Activated T-helper 17 cell treated with anti-CD3 and anti-CD28 coated beads, Interleukin-2, amount 50 U/mL, for 72 hours (primary cell): ENCODE results near the gene CRYGC. TPM values are rescaled to one million over a fixed set of nuclear protein-coding genes. Genes with fewer than 3 reads are reported as not detected.
"Not testable (repeated sequence)": the region's sequence is repeated elsewhere in the genome, so short reads cannot be mapped to it uniquely, and the experiment has no call there.

Experiments
- ATAC-seq: fragments of 150-1000 bp; cut with Tn5 transposase; replicated peaks from 2 replicates; pipeline ENCODE4 v1.10.0; 2021; ENCODE audit warnings: mild to moderate bottlenecking, moderate library complexity
- H3K27ac Mint-ChIP-seq: one replicate; pipeline ENCODE4 v1.8.0; 2022; ENCODE audit warnings: mixed read lengths
- H3K27me3 Mint-ChIP-seq: one replicate; pipeline ENCODE4 v1.8.0; 2022; ENCODE audit warnings: mixed read lengths
- H3K36me3 Mint-ChIP-seq: one replicate; pipeline ENCODE4 v1.8.0; 2022; ENCODE audit warnings: low read depth, mild to moderate bottlenecking, mixed read lengths
- H3K4me1 Mint-ChIP-seq: one replicate; pipeline ENCODE4 v1.8.0; 2022; ENCODE audit warnings: mixed read lengths
- H3K4me3 Mint-ChIP-seq: one replicate; pipeline ENCODE4 v1.8.0; 2022; ENCODE audit warnings: mild to moderate bottlenecking, mixed read lengths
- H3K9me3 Mint-ChIP-seq: one replicate; pipeline ENCODE4 v1.8.0; 2022; ENCODE audit warnings: mixed read lengths
- total RNA-seq, 2 donors: library from RNA; stranded (reverse); gene quantifications; one replicate each; pipeline ENCODE4 v1.2.3, GENCODE V29; 2022

The CRYGC gene
- total RNA-seq, 2 donors from 2014 or later = not detected

GRCh38 chr2:208124013-208124715 is 5.5 kb downstream of the CRYGC start, which contains the start of gene CRYGD:
Gene CRYGD, minus strand, starts transcription at chr2:208124524. Its CDS starts 51 bp downstream, at chr2:208124473.
- not testable (repeated sequence) for H3K4me1 Mint-ChIP-seq, ATAC-seq, H3K9me3 Mint-ChIP-seq, H3K27ac Mint-ChIP-seq, H3K36me3 Mint-ChIP-seq, H3K4me3 Mint-ChIP-seq
- H3K27me3 Mint-ChIP-seq = peaks cover 26% of the 10 kb centered on the region

- Mint-ChIP-seq H3K4me3 (no peak overlapping the region), H3K4me1 (no peaks in the 10 kb centered on the region), H3K9me3 (no peaks in the 10 kb centered on the region), H3K36me3 (no peaks in the 10 kb centered on the region), H3K27me3 (peaks cover 26% of the 10 kb centered on the region), H3K27ac (no peak overlapping the region)
- ATAC-seq = no peak
These were observed 7.4 kb downstream of the CRYGC start for GRCh38 chr2:208122248-208122647.

DNA sequence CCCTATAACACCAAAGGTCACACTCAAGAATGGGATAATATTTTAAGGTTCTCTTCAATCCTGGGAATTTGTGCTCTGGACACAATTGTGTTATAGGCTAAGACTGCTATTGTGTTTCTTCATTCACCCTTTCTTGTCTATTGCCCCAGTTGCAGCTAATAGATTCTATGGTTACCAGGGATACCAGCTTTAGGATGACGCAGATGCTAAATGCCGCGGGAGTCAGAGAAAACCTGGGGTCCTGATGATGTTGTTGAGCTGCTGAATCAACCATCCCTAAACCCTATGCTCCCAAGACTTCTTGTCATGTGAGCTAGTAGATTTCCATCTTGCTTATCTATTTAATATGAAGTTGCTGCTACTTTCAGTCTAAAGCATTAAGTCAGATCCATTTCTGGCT is 10.7 kb downstream of the CRYGC start:
- H3K27ac Mint-ChIP-seq = no peak overlapping the region
- no peak for ATAC-seq
- H3K4me1 Mint-ChIP-seq = no peaks in the 10 kb centered on the region
- peaks cover 6% of the 10 kb centered on the region for H3K27me3 Mint-ChIP-seq
- no peaks in the 10 kb centered on the region for H3K9me3 Mint-ChIP-seq
- H3K36me3 Mint-ChIP-seq = no peaks in the 10 kb centered on the region
- H3K4me3 Mint-ChIP-seq = no peak overlapping the region

DNA sequence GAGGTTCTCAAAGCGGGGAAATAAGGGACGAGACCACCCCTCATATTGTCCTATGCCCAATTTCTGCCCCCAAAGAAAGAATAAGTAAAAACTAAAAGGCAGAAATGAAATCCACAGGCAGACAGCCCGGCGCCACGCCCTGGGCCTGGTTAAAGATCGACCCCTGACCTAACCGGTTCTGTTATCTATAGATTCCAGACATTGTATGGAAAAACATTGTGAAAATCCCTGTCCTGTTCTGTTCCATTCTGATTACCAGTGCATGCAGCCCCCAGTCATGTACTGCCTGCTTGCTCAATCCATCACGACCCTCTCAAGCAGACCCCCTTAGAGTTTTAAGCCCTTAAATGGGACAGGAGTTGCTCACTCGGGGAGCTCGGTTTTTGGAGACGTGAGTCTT is 12.2 kb downstream of the CRYGC start:
- H3K4me3 Mint-ChIP-seq, H3K4me1 Mint-ChIP-seq, H3K9me3 Mint-ChIP-seq, H3K27ac Mint-ChIP-seq, H3K27me3 Mint-ChIP-seq, ATAC-seq, H3K36me3 Mint-ChIP-seq: not testable (repeated sequence)

- Mint-ChIP-seq H3K27me3 (peaks cover 3% of the 10 kb centered on the region), H3K4me1 (no peaks in the 10 kb centered on the region), H3K9me3 (no peaks in the 10 kb centered on the region), H3K27ac (no peak overlapping the region), H3K4me3 (no peak overlapping the region), H3K36me3 (no peaks in the 10 kb centered on the region)
- ATAC-seq = no peak
These were observed 16.7 kb downstream of the CRYGC start for GRCh38 chr2:208112969-208113368.

DNA sequence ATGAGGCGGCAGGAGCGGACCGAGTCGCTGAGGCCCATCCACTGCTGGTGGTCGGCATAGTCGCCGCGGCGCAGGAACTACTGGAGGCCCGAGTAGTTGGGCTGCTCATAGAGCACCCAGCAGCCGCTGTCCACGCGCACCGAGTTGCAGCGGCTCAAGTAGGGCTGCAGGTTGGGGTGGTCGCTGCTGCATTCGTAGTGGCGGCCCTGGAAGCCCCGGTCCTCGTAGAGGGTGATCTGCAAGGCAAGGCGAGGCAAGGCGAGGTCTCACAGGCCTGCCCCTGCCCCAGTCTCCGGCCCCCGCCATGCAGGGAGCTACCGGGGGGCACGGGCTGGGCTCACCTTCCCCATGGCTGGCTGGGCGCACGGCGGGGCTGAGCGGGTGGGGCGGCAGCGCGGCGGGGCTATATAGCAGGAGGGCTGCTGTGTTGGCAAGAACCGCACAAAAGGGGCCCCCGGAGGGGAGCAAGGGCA is 17.3 kb downstream of the CRYGC start:
- H3K4me3 Mint-ChIP-seq, H3K27me3 Mint-ChIP-seq, H3K9me3 Mint-ChIP-seq, ATAC-seq, H3K27ac Mint-ChIP-seq, H3K36me3 Mint-ChIP-seq, H3K4me1 Mint-ChIP-seq: not testable (repeated sequence)

DNA sequence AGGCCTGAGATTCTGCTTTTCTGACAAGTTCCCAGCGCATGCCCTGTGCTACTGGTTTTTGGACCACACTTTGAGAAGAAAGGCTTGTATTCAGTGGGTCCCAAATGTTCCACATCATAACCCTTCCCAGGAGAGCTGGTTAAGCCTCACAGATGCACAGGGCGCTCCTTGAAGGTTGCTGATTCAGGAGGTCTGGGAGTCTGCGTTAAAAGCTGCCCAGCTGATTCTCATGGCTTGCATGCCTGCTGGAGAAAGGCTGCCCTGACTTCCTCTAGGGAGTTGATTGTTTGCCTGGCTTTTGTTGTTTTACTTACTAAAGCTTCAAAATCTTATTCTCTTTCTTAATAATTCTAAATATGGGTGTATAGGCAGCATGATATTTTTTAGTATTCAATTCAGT is 26.0 kb downstream of the CRYGC start:
- Mint-ChIP-seq H3K27me3 (peaks cover 27% of the 10 kb centered on the region), H3K4me1 (no peaks in the 10 kb centered on the region), H3K4me3 (no peak overlapping the region), H3K9me3 (no peaks in the 10 kb centered on the region), H3K36me3 (no peaks in the 10 kb centered on the region), H3K27ac (no peak overlapping the region)
- ATAC-seq = no peak

- no peak overlapping the region for H3K4me3 Mint-ChIP-seq
- H3K9me3 Mint-ChIP-seq = no peaks in the 10 kb centered on the region
- no peaks in the 10 kb centered on the region for H3K4me1 Mint-ChIP-seq
- no peak overlapping the region for H3K27ac Mint-ChIP-seq
- no peak for ATAC-seq
- no peaks in the 10 kb centered on the region for H3K36me3 Mint-ChIP-seq
- peaks cover 27% of the 10 kb centered on the region for H3K27me3 Mint-ChIP-seq
These were observed 27.7 kb downstream of the CRYGC start for GRCh38 chr2:208101716-208102631.

- no peak overlapping the region for H3K4me3 Mint-ChIP-seq
- H3K27ac Mint-ChIP-seq = no peak overlapping the region
- H3K9me3 Mint-ChIP-seq = no peaks in the 10 kb centered on the region
- H3K4me1 Mint-ChIP-seq = no peaks in the 10 kb centered on the region
- no peaks in the 10 kb centered on the region for H3K36me3 Mint-ChIP-seq
- peaks cover 16% of the 10 kb centered on the region for H3K27me3 Mint-ChIP-seq
- ATAC-seq = no peak
These were observed 29.8 kb downstream of the CRYGC start for GRCh38 chr2:208099682-208100470.

DNA sequence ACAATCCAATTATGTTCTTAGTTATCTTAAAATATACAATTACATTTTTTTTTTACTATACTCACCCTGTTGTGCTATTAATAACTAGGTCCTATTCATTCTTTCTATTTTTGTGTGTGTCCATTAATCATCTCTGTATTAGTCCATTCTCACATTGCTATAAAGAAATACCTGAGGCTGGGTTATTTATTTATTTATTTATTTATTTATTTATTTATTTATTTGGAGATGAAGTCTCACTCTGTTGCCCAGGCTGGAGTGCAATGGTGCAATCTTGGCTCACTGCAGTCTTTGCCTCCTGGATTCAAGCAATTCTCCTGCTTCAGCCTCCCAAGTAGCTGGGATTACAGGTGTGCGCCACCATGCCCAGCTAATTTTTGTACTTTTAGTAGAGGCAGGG is 30.9 kb downstream of the CRYGC start:
- not testable (repeated sequence) for H3K4me3 Mint-ChIP-seq, H3K9me3 Mint-ChIP-seq, H3K36me3 Mint-ChIP-seq, H3K4me1 Mint-ChIP-seq, ATAC-seq, H3K27ac Mint-ChIP-seq
- H3K27me3 Mint-ChIP-seq = peaks cover 16% of the 10 kb centered on the region

GRCh38 chr2:208098267-208098666 is 31.4 kb downstream of the CRYGC start:
- Mint-ChIP-seq H3K4me1 (no peaks in the 10 kb centered on the region), H3K9me3 (no peaks in the 10 kb centered on the region), H3K36me3 (no peaks in the 10 kb centered on the region), H3K27ac (no peak overlapping the region), H3K27me3 (peaks cover 16% of the 10 kb centered on the region), H3K4me3 (no peak overlapping the region)
- no peak for ATAC-seq

- Mint-ChIP-seq H3K4me1 (no peaks in the 10 kb centered on the region), H3K27me3 (peaks cover 16% of the 10 kb centered on the region), H3K9me3 (no peaks in the 10 kb centered on the region), H3K36me3 (no peaks in the 10 kb centered on the region), H3K27ac (no peak overlapping the region), H3K4me3 (no peak overlapping the region)
- no peak for ATAC-seq
These were observed 31.8 kb downstream of the CRYGC start for GRCh38 chr2:208097801-208098200.

DNA sequence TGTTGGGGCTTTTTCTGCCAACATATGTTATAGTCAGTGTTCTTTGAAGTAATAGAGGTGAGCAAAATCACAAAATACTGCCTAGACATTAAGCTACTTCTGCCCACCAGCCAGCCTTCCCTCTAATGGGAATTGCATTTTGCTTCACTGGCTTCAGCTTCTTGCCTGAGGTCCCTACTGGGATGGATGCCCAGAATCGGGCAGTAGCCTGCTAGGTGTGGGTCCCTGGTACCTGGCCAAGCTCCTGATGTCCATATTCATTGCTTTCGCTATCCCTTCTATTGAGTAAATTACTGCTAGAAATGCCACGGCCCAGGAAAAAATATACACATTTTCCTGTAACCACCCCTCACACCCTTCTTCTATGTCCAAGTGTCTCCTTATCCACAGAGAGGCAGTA is 32.3 kb downstream of the CRYGC start:
- H3K27me3 Mint-ChIP-seq = peaks cover 14% of the 10 kb centered on the region
- no peaks in the 10 kb centered on the region for H3K4me1 Mint-ChIP-seq
- H3K9me3 Mint-ChIP-seq = no peaks in the 10 kb centered on the region
- H3K4me3 Mint-ChIP-seq = no peak overlapping the region
- H3K36me3 Mint-ChIP-seq = no peaks in the 10 kb centered on the region
- no peak overlapping the region for H3K27ac Mint-ChIP-seq
- no peak for ATAC-seq

GRCh38 chr2:208096080-208096479 is 33.5 kb downstream of the CRYGC start:
- Mint-ChIP-seq H3K4me1 (no peaks in the 10 kb centered on the region), H3K4me3 (no peak overlapping the region), H3K36me3 (no peaks in the 10 kb centered on the region)

More at GRCh38 chr2:208096080-208096479, 33.5 kb downstream of the CRYGC start:
- Mint-ChIP-seq H3K9me3 (no peaks in the 10 kb centered on the region), H3K27ac (no peak overlapping the region), H3K27me3 (peaks cover 9% of the 10 kb centered on the region)
- no peak for ATAC-seq
